ENCODE measurements around the gene ALDH1A1.

ALDH1A1 gene

GRCh38 chr9:72979405-72980100 lies 26.7 kb upstream of the ALDH1A1 start:
- no peak for DNase-seq (ENCODE audit: low spot score)

- DNase-seq (ENCODE audit: low spot score): peak; percentile 37
Measured at GRCh38 chr9:72978744-72979143, 25.9 kb upstream of the ALDH1A1 start.

- DNase-seq (ENCODE audit: low spot score): peak; percentile 35
Measured at GRCh38 chr9:72977670-72978069, 24.8 kb upstream of the ALDH1A1 start.

GRCh38 chr9:72974501-72974900 lies 21.6 kb upstream of the ALDH1A1 start:
- no peak for DNase-seq (ENCODE audit: low spot score)

- DNase-seq (ENCODE audit: low spot score): no peak
Measured at GRCh38 chr9:72972636-72973035, 19.8 kb upstream of the ALDH1A1 start.

GRCh38 chr9:72971411-72971810 lies 18.6 kb upstream of the ALDH1A1 start:
- DNase-seq (ENCODE audit: low spot score): no peak

GRCh38 chr9:72960446-72960845 lies 7.6 kb upstream of the ALDH1A1 start:
- peak; percentile 57 for DNase-seq (ENCODE audit: low spot score)

- no peak for DNase-seq (ENCODE audit: low spot score)
Measured at GRCh38 chr9:72958485-72959281, 5.8 kb upstream of the ALDH1A1 start.

- no peak for DNase-seq (ENCODE audit: low spot score)
Measured at GRCh38 chr9:72955571-72955970, 2.7 kb upstream of the ALDH1A1 start.

GRCh38 chr9:72955126-72955455 lies 2.2 kb upstream of the ALDH1A1 start:
- DNase-seq (ENCODE audit: low spot score): no peak

GRCh38 chr9:72954431-72955125 lies 1.7 kb upstream of the ALDH1A1 start:
- DNase-seq (ENCODE audit: low spot score): no peak

- DNase-seq (ENCODE audit: low spot score): no peak
Measured at GRCh38 chr9:72952381-72952690, 517 bp downstream of the ALDH1A1 start.

- DNase-seq (ENCODE audit: low spot score): peak; percentile 17
Measured at GRCh38 chr9:72951520-72952380, 1.1 kb downstream of the ALDH1A1 start.

GRCh38 chr9:72950875-72951442 lies 1.9 kb downstream of the ALDH1A1 start:
- DNase-seq (ENCODE audit: low spot score): peak; percentile 31

- DNase-seq (ENCODE audit: low spot score): peak; percentile 13
Measured at GRCh38 chr9:72949918-72950325, 2.9 kb downstream of the ALDH1A1 start.

GRCh38 chr9:72949244-72949582 lies 3.6 kb downstream of the ALDH1A1 start:
- DNase-seq (ENCODE audit: low spot score): peak; percentile 11

GRCh38 chr9:72948575-72949243 lies 4.1 kb downstream of the ALDH1A1 start:
- peak; percentile 34 for DNase-seq (ENCODE audit: low spot score)

- DNase-seq (ENCODE audit: low spot score): peak; percentile 87
Measured at GRCh38 chr9:72947984-72948465, 4.8 kb downstream of the ALDH1A1 start.

- DNase-seq (ENCODE audit: low spot score): no peak
Measured at GRCh38 chr9:72946821-72947220, 6.0 kb downstream of the ALDH1A1 start.

- DNase-seq (ENCODE audit: low spot score): no peak
Measured at GRCh38 chr9:72946318-72946717, 6.5 kb downstream of the ALDH1A1 start.

GRCh38 chr9:72945391-72945790 lies 7.5 kb downstream of the ALDH1A1 start:
- peak; percentile 36 for DNase-seq (ENCODE audit: low spot score)
